Neural cell (in vitro differentiated cells): ENCODE data around the gene MTG1.

ENCODE experiments used
- EP300 ChIP-seq: fragments of 450-650 bp; conservative IDR thresholded peaks from 2 replicates; pipeline ENCODE4 v1.6.1; 2014; ENCODE audit warnings: antibody characterized with exemption, mild to moderate bottlenecking, moderate library complexity; ENCODE audit not compliant: poor library complexity, severe bottlenecking
- POLR2AphosphoS5 ChIP-seq: IDR thresholded peaks from 2 replicates; pipeline ENCODE4 v1.6.1; 2012
- TAF1 ChIP-seq: IDR thresholded peaks from 2 replicates; pipeline ENCODE4 v1.6.1; 2012; ENCODE audit warnings: low read depth
- TF ChIP-seq, protein P1 (sequence below): fragments of 450-650 bp; IDR thresholded peaks from 2 replicates; pipeline ENCODE4 v1.5.1; 2014; ENCODE audit warnings: antibody characterized with exemption, mild to moderate bottlenecking, moderate library complexity; ENCODE audit not compliant: poor library complexity, severe bottlenecking

GRCh38 chr10:133400624-133401424, 6.9 kb downstream of the MTG1 start:
- TF ChIP-seq TAF1: no peak
- no peak for TF ChIP-seq EP300
- TF ChIP-seq, protein P1, sequence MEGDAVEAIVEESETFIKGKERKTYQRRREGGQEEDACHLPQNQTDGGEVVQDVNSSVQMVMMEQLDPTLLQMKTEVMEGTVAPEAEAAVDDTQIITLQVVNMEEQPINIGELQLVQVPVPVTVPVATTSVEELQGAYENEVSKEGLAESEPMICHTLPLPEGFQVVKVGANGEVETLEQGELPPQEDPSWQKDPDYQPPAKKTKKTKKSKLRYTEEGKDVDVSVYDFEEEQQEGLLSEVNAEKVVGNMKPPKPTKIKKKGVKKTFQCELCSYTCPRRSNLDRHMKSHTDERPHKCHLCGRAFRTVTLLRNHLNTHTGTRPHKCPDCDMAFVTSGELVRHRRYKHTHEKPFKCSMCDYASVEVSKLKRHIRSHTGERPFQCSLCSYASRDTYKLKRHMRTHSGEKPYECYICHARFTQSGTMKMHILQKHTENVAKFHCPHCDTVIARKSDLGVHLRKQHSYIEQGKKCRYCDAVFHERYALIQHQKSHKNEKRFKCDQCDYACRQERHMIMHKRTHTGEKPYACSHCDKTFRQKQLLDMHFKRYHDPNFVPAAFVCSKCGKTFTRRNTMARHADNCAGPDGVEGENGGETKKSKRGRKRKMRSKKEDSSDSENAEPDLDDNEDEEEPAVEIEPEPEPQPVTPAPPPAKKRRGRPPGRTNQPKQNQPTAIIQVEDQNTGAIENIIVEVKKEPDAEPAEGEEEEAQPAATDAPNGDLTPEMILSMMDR: no peak
- TF ChIP-seq POLR2AphosphoS5: no peak
